Forelimb muscle (tissue), 1 donor: ENCODE measurements around the gene ISCA2. TPM values are rescaled to one million over a fixed set of nuclear protein-coding genes. Genes with fewer than 3 reads are reported as not detected.

Experiments
- DNase-seq: peaks from one replicate; pipeline ENCODE4 v3.0.0-alpha.2; 2013; ENCODE audit warnings: low read depth
- polyA plus RNA-seq: library from polyadenylated mRNA; unstranded; fragments of 120-200 nt; gene quantifications from one replicate; pipeline ENCODE4 v1.2.1, GENCODE V29; 2013; ENCODE audit not compliant: insufficient read length

The ISCA2 gene
- polyA plus RNA-seq, 1 donor = 22.6 TPM

DNA sequence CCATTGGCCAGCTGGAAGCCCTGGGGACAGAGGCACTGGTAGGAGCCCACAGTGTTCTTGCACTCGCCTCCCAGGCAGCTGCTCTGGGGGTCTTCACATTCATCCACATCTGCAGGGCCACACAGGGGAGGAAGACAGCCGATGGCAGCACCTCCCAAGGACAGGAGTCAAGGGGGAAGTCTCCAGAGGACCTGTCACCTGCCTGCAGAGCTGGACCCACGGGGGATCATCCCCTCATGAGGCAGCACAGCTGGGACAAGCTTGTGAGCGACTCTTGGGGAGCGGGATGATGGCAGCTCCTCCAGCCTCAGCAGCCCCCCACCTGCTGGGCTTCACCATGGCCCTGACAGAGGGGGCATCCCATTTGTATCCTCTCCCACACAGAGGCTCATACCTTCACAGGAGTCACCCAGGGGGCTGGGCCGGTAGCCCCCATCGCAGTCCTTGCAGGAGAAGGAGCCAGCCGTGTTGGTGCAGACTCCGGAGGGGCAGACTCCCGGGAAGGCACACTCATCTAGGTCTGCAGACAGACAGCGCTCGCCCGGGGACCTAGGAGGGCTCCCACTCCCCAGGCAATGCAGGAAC lies 15.4 kb downstream of the ISCA2 start:
- no peak for DNase-seq

DNA sequence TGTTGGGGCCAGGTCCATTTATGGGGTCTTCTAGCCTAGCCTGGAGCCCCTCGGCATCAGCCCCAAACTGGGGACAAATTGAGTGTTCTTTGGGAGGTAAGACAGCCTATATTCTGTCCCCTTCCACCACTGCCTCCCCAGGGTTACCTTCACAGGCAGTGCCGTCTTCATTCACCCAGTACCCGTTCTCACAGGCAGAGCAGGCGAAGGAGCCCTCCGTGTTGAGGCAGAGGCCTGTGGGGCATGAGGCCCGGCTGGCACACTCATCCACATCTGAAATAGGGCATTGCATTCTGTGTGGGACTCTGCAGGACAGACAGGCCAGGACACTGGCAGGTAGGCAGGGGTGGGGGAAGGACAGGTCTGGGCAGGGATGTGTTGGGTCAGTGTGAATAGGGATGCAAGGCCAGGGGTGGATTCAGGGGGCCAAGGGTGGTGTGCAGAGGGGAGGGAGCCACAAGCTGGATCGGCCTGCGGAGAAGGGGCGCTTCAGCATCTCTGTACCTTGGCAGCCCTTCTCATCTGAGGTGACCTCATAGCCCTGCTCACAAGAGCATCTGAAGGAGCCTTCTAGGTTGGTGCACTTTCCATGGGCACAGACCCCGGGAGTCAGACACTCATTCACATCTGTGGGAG lies 16.1 kb downstream of the ISCA2 start:
- no peak for DNase-seq

- DNase-seq = no peak
Observed at GRCh38 chr14:74510223-74510931, 16.8 kb downstream of the ISCA2 start.

DNA sequence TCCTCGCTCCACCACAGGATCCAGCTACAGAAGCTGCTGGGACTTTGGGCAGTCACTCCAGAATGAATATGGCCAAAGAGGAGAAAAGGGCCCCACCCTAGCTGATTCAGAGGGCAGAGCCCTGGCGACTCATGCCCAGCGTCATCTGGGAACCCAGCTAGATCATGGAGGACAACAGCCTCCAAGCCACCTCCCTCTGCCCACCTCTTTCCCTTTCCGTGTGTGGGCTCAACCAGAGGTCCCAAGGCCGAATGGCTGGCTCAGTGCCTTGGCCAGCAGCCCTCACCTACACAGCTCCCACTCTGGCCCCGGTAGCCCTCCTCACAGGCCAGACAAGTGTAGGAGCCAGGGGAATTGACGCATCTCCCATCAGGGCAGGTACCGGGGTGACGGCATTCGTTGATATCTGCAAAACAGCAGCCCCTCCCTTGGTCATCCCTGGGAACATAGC lies 17.4 kb downstream of the ISCA2 start:
- no peak for DNase-seq

GRCh38 chr14:74511966-74512830 lies 18.6 kb downstream of the ISCA2 start:
- no peak for DNase-seq

DNA sequence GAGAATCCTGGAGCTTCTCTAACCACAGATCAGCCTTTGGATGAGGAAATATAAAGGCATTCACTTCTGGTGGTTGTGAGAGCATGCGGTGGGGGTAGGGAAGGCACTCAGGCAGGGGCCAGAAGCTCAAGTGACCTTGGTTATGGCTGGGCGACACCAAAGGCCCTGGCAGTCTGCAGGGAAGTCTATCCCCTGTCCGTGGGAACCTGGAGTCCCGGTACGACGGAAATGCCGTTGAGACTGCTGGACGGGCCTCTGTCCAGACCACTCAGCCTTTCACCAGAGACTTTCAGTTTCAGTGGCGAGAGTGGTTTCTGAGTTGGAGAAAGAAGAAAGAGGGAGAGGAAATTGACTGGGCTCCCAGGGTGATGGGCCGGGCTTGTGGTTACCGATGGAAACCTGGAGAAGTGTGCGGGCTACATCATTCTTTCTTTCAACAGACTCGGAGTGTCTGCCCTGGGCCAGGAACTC lies 20.9 kb downstream of the ISCA2 start:
- DNase-seq = no peak

- no peak for DNase-seq
Observed at GRCh38 chr14:74515891-74516412, 22.4 kb downstream of the ISCA2 start.

DNA sequence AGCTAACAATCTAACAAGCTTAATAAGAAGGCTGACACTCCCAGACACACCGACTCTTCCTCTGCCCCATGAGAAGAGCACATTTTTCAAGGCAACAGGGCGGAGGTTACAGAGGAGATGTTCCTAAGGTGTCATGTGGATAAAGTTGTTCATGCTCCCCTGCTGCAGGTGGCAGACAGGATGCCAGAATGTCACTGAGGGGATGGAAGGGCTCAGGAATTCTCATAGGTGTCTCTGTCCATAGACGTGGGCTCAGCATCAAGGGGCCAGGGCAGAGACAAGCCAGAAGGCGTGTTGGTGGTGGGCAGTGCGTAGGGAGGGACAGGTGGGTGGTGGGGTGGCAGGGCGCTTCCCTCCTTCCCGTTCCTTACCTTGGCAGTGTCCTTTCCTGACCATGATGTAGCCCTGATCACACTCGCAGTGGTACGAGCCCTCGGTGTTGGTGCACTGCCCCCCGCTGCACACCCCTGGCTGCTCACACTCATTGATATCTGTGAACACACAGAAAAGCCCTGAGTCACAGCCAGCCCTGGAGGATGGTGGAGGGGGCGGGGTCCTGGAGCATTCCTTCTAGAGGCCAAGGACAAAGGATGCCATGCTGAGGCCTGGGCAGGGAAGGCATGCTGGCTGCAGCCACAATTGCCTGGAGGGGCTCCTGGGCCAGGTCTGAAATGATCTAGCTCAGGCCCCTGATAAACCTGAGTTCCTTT lies 23.0 kb downstream of the ISCA2 start:
- no peak for DNase-seq

GRCh38 chr14:74517731-74518130 lies 24.2 kb downstream of the ISCA2 start:
- no peak for DNase-seq

- no peak for DNase-seq
Observed at GRCh38 chr14:74518221-74518620, 24.7 kb downstream of the ISCA2 start.

- no peak for DNase-seq
Observed at GRCh38 chr14:74519316-74520074, 25.9 kb downstream of the ISCA2 start.

DNA sequence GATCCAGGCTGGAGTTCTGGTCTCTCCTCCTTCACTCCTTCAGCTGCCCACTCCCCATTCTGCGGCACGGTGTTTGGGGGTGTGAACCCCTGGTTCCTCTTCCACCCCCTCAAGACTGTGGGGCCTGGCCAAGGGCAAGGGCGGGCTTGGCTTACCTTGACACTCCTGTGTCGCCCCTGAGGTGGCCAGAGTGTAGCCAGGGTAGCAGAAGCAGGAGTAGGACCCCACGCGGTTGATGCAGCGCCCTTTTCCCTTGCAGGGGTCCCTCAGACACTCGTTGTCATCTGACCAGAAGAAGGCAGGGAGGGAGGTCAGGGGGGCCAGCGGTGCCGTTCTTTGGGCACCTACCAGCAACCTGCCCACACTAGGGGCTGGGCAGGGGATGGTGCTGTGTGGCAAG lies 28.2 kb downstream of the ISCA2 start:
- DNase-seq = no peak

DNA sequence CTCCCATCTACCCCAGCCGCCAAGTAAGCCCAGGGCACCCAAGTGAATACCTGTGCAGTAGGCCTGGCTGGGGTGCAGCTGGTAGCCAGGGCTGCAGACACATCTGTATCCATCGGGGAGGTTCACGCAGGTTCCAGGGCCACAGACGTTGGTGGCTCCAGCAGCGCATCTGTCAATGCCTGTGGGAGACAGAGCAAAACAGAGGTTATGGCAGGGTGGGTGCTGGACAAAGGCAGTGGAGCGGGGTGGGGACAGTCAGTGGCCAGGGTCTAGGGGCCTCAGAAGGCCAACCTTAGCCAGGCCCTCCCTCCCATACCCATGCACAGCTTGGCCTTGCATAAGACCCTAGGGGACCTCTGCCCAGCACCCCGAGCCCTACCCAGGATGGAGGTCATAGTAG lies 29.2 kb downstream of the ISCA2 start:
- no peak for DNase-seq

DNA sequence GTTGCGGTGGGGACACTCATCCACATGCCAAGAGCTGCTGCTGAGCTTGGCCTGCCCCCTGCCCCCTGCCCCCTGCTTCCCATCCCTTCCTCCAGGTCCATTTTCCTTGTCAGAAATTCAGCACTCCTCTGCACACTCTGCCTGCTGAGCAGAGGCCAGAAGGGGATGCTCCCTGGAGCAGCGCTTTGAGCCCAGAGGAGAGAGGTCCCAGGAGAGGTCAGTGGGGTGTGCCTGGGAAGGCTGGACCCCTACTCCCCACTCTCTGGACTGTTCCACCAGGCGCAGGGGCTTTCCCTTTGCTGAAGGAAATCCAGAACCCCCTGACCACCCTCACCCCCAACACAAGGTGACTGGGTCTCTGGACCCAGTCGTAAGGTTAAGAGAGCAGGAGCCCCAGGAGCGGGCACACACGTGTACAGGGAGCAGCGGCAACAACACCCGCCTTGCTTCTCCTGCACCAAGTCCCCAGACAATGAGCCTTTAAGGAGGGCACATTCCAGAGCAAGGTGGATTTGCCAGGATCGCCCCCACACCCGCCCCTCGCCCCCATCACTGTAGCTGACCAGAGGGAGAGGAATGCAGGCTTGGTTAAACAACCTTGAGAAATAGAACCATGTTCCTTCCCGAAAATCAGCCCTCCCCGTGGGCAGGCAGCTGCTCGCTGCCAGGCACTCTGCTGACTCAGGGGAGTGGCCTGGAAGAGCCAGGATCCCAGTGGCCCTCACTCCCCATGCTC lies 30.7 kb downstream of the ISCA2 start:
- no peak for DNase-seq

DNA sequence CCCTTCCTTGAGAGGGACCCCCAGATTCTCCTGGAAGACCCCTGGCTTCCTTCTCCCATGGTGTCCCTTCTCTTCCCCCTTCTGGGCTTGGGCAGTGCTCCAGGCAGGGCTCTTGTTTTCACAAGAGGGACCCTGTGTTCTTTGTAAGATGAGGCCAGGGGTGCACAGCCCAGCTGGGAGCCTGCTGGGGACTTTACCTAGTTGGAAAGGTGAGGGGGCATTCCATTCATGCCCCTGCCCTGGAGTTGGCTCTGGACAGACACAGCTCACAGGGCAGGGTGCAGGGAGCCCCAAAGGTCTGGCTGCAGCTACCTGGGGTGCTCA lies 31.2 kb downstream of the ISCA2 start:
- DNase-seq = no peak

DNA sequence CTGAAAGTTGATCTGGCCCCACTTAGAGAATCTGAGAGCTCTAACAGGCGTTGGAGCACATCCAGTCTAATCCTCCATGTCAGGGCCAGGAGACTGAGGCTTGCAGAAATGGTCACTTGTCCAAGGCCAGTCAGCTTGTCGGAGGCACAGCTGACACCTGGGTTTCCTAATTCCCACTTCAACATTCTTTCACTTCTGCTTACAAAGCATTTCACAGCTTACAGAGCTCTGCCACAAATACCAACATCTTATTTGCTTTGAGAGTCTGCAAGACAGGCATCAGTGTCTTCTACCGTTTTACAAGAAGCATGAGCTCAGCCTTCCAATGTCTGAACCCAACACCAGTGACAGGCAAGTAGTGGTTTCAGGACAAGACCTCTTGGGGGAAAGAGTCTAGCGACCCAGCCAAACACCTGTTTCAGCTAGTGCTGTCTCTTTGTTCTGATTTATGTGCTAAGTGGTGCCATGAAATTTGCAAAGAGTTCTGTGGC lies 31.8 kb downstream of the ISCA2 start:
- DNase-seq = no peak

DNA sequence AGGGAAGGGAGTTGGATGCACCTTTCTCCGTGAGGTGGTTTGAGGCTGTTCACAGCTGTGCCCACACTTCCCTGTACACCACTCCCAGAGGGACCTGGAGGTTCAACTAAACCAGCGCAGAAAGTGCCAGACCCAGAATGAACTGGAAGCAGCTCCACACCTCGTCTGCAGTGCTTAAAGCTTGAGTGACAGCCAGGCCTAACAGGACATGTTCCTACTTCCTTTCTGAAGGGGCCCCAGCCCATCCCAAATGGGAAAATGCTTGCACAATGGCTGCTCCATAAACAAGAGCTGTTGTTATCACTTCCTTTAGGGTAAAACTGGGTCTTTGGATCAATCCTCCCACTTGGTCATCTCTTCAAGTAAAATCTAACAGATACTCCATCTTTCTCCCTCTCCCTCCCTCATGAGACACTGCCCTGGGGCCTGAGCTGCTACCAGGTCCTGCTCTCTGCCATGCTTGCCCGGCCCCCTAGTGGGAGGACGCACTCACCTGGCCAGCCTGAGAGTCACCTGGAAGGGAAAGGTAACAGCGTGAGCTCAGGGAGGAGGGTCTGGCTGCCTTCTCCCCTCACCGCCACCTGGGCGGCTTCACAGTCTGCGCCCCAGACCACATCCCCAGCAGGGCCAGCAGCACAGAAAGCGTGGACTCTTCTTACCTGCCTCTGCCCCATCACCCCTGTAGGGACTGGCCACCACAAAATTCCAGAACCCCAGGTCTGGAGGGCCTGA lies 33.5 kb downstream of the ISCA2 start:
- no peak for DNase-seq

DNA sequence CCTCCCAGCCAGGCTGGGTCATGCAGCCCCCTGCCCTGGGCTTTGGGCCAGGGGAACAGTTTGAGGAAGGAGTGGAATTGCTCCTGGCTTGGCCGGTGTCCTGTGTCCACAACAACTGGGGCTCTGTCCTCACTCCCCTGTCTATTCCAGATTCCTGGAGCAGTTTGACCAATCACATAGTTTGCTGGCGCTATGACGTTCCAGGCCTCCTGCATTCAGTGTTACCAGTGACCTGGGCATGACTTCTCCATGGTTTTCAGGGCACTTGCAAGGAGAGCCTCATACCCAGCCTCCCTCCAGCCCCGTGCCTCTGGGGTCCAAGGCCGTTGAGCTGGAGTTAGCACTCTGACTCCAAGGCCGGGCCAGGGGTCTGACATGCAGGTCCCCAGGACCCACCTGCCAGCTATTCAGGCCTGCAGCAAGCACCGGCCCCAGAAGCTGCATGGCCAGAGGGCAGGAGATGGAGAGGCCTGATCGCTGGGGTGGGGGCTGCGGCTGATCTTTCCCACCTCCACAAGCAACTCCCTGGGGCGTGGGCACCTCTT lies 34.2 kb downstream of the ISCA2 start:
- no peak for DNase-seq

DNA sequence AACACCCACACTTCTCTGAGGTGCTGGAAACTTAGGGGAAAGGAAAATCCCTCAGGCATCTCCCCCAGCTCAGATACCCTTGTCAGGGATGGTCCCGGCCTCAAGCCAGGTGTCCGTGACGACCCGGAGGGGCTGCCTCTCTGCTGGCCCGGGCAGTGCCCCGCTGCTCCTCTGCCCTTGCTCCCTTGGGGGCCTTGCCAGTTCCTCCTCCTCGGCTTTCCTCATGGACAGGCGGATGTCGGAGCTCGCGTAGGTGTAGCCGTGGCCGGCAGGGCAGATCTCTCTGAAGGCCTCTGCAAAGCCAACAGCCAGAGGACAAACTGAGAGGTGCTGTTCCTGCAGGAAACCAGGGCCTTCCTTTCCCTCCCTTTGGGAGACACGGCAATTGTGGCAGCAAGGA lies 34.8 kb downstream of the ISCA2 start:
- no peak for DNase-seq
